ENCODE results near the gene HHATL. TPM values are rescaled to one million over a fixed set of nuclear protein-coding genes. Genes with fewer than 3 reads are reported as not detected.
"Not testable (repeated sequence)": the region's sequence is repeated elsewhere in the genome, so short reads cannot be mapped to it uniquely, and the experiment has no call there.

The HHATL gene
- polyA plus RNA-seq, 3 donors, result not detected

DNA sequence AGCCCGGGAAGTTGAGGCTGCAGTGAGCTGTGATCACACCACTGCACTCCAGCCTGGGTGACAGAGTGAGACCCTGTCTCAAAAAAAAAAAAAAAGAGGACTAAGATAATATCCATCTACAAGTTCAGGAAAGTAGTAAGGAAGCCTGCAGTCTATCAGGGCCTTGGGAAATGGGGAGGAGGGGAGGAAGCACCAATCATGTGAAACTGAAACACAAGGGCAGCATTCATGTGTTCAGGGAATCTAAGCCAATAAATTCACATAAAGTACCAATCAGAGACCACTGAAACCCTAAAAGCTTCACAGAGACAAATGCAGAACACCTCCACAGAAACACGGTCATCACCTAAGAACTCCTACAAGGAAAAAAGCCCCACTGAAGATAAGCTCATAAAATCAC, 22.9 kb upstream of the HHATL start:
- no peaks in the 10 kb centered on the region for H3K9me3 ChIP-seq (replicated peaks in 1 of 2; ENCODE audit: control insufficient read depth in 1 of 2, insufficient read depth in 1 of 2, low read length in 2 of 2)
- H3K4me3 Mint-ChIP-seq, result no peak overlapping the region
- no peaks in the 10 kb centered on the region for H3K79me2 ChIP-seq (ENCODE audit: insufficient read depth, low read length)
- no peak overlapping the region for H3K27ac ChIP-seq (ENCODE audit: low read depth in 1 of 2, low read length in 2 of 2)
- H3K4me2 ChIP-seq (replicated peaks; ENCODE audit: extremely low read depth, low read length, poor library complexity, severe bottlenecking), result no peak overlapping the region
- WGBS (ENCODE audit: insufficient coverage), result 100% methylated on average over 2 of the region's 2 CpGs
- H3K4me1 Mint-ChIP-seq, result peaks cover 3% of the 10 kb centered on the region
- DNase-seq, result no peak
- H3K36me3 ChIP-seq (replicated peaks in 1 of 2; ENCODE audit: control insufficient read depth in 1 of 2, insufficient read depth in 2 of 2, low read length in 2 of 2), result no peaks in the 10 kb centered on the region
- peak overlapping the region in 1 of 7 donors; percentile 55 for H3K27ac Mint-ChIP-seq
- no peaks in the 10 kb centered on the region for H4K20me1 ChIP-seq (ENCODE audit: insufficient read depth, low read length)
- no peaks in the 10 kb centered on the region for H3K36me3 Mint-ChIP-seq
- peaks cover 0 to 3% of the 10 kb centered on the region in 2 donors for H3K4me1 ChIP-seq (ENCODE audit: control insufficient read depth in 1 of 2, insufficient read depth in 2 of 2, low read length in 2 of 2)
- no peak overlapping the region for H3K9ac ChIP-seq (ENCODE audit: insufficient read depth, low read length, poor library complexity, severe bottlenecking)
- H3K4me3 ChIP-seq (replicated peaks in 1 of 3; ENCODE audit: low read depth in 2 of 3, low read length in 3 of 3), result no peak overlapping the region
- H3K27me3 Mint-ChIP-seq (ENCODE audit: low read depth in 3 of 3), result peaks cover under 1 to 15% (median 1%) of the 10 kb centered on the region in 3 donors
- intact Hi-C loops (cut with micrococcal nuclease), result no loop called here
- H3K27me3 ChIP-seq (ENCODE audit: control insufficient read depth in 2 of 2, insufficient read depth in 2 of 2, low read length in 2 of 2), result no peaks in the 10 kb centered on the region
- peaks cover 0 to 6% (median 0%) of the 10 kb centered on the region in 7 donors for H3K9me3 Mint-ChIP-seq
- H2AFZ ChIP-seq (ENCODE audit: insufficient read depth, low read depth, low read length, poor library complexity, severe bottlenecking), result no peak overlapping the region
- TF ChIP-seq, protein P1, sequence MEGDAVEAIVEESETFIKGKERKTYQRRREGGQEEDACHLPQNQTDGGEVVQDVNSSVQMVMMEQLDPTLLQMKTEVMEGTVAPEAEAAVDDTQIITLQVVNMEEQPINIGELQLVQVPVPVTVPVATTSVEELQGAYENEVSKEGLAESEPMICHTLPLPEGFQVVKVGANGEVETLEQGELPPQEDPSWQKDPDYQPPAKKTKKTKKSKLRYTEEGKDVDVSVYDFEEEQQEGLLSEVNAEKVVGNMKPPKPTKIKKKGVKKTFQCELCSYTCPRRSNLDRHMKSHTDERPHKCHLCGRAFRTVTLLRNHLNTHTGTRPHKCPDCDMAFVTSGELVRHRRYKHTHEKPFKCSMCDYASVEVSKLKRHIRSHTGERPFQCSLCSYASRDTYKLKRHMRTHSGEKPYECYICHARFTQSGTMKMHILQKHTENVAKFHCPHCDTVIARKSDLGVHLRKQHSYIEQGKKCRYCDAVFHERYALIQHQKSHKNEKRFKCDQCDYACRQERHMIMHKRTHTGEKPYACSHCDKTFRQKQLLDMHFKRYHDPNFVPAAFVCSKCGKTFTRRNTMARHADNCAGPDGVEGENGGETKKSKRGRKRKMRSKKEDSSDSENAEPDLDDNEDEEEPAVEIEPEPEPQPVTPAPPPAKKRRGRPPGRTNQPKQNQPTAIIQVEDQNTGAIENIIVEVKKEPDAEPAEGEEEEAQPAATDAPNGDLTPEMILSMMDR (IDR thresholded peaks at IDR 0.05), result no peak

DNA sequence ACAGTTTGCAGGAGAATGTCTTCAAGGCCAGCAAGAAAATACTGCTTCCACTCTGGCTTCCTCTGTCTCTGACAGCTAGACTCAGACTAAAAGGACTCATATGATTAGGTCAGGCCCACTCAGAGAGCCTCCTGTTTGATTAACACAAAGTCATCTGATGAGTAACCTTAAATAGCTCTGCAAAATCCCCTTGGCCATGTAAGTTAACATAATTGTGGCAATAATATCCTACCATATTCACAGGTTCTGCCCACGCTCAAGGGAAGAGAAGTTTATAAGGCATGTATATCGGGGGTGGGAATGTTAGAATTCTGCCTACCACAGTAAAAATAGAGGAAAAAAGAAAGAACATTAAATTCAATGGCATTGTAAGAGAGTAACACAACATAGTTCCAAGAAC, 20.6 kb upstream of the HHATL start:
- no peak for DNase-seq
- H3K36me3 Mint-ChIP-seq, result no peaks in the 10 kb centered on the region
- H3K4me3 Mint-ChIP-seq, result no peak overlapping the region
- intact Hi-C loops (cut with micrococcal nuclease), result no loop called here
- TF ChIP-seq, protein P1 (IDR thresholded peaks at IDR 0.05), result no peak
- no peaks in the 10 kb centered on the region for H3K36me3 ChIP-seq (replicated peaks in 1 of 2; ENCODE audit: control insufficient read depth in 1 of 2, insufficient read depth in 2 of 2, low read length in 2 of 2)
- H3K79me2 ChIP-seq (ENCODE audit: insufficient read depth, low read length), result no peaks in the 10 kb centered on the region
- H3K27ac Mint-ChIP-seq, result no peak overlapping the region
- H3K4me2 ChIP-seq (replicated peaks; ENCODE audit: extremely low read depth, low read length, poor library complexity, severe bottlenecking), result no peak overlapping the region
- H3K27me3 ChIP-seq (ENCODE audit: control insufficient read depth in 2 of 2, insufficient read depth in 2 of 2, low read length in 2 of 2), result no peaks in the 10 kb centered on the region
- H3K27me3 Mint-ChIP-seq (ENCODE audit: low read depth in 3 of 3), result peaks cover 2 to 13% (median 3%) of the 10 kb centered on the region in 3 donors
- H3K9me3 ChIP-seq (replicated peaks in 1 of 2; ENCODE audit: control insufficient read depth in 1 of 2, insufficient read depth in 1 of 2, low read length in 2 of 2), result no peaks in the 10 kb centered on the region
- no CpG with 5 or more reads among the region's 2 CpGs for WGBS (ENCODE audit: insufficient coverage)
- peaks cover 0 to 3% (median 0%) of the 10 kb centered on the region in 7 donors for H3K9me3 Mint-ChIP-seq
- no peak overlapping the region for H3K27ac ChIP-seq (ENCODE audit: low read depth in 1 of 2, low read length in 2 of 2)
- no peaks in the 10 kb centered on the region for H4K20me1 ChIP-seq (ENCODE audit: insufficient read depth, low read length)
- peaks cover 24% of the 10 kb centered on the region for H3K4me1 Mint-ChIP-seq
- H2AFZ ChIP-seq (ENCODE audit: insufficient read depth, low read depth, low read length, poor library complexity, severe bottlenecking), result no peak overlapping the region
- no peak overlapping the region for H3K9ac ChIP-seq (ENCODE audit: insufficient read depth, low read length, poor library complexity, severe bottlenecking)
- no peak overlapping the region for H3K4me3 ChIP-seq (replicated peaks in 1 of 3; ENCODE audit: low read depth in 2 of 3, low read length in 3 of 3)
- H3K4me1 ChIP-seq (ENCODE audit: control insufficient read depth in 1 of 2, insufficient read depth in 2 of 2, low read length in 2 of 2), result peaks cover 21 to 25% of the 10 kb centered on the region in 2 donors

DNA sequence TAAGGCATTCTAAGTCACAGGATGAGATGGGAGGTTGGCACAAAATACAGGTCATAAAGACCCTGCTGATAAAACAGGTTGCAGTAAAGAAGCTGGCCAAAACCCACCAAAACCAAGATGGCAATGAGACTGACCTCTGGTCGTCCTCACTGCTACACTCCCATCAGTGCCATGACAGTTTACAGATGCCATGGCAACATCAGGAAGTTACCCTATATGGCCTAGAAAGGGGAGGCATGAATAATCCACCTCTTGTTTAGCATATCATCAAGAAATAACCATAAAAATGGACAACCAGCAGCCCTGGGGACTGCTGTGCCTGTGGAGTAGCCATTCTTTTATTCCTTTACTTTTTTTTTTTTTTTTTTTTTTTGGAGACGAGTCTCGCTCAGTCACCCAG, 19.8 kb upstream of the HHATL start:
- H3K4me3 ChIP-seq (replicated peaks in 1 of 3; ENCODE audit: low read depth in 2 of 3, low read length in 3 of 3); intact Hi-C loops (cut with micrococcal nuclease); H3K27me3 Mint-ChIP-seq (ENCODE audit: low read depth in 3 of 3); H3K27ac ChIP-seq (ENCODE audit: low read depth in 1 of 2, low read length in 2 of 2); H3K9ac ChIP-seq (ENCODE audit: insufficient read depth, low read length, poor library complexity, severe bottlenecking); DNase-seq; H2AFZ ChIP-seq (ENCODE audit: insufficient read depth, low read depth, low read length, poor library complexity, severe bottlenecking); H3K9me3 ChIP-seq (replicated peaks in 1 of 2; ENCODE audit: control insufficient read depth in 1 of 2, insufficient read depth in 1 of 2, low read length in 2 of 2); H3K9me3 Mint-ChIP-seq; H3K27me3 ChIP-seq (ENCODE audit: control insufficient read depth in 2 of 2, insufficient read depth in 2 of 2, low read length in 2 of 2); H3K36me3 Mint-ChIP-seq; H3K27ac Mint-ChIP-seq; H3K36me3 ChIP-seq (replicated peaks in 1 of 2; ENCODE audit: control insufficient read depth in 1 of 2, insufficient read depth in 2 of 2, low read length in 2 of 2); H3K79me2 ChIP-seq (ENCODE audit: insufficient read depth, low read length); H3K4me2 ChIP-seq (replicated peaks; ENCODE audit: extremely low read depth, low read length, poor library complexity, severe bottlenecking); H4K20me1 ChIP-seq (ENCODE audit: insufficient read depth, low read length); H3K4me3 Mint-ChIP-seq: not testable (repeated sequence)
- WGBS (ENCODE audit: insufficient coverage), result 100% methylated on average over 1 of the region's 3 CpGs
- H3K4me1 Mint-ChIP-seq, result peaks cover 31% of the 10 kb centered on the region
- H3K4me1 ChIP-seq (ENCODE audit: control insufficient read depth in 1 of 2, insufficient read depth in 2 of 2, low read length in 2 of 2), result peaks cover 29 to 33% of the 10 kb centered on the region in 2 donors

Data from CD14-positive monocyte (primary cell).